ENCODE measurements around the gene CDH23. TPM values are rescaled to one million over a fixed set of nuclear protein-coding genes. Genes with fewer than 3 reads are reported as not detected.

Gene CDH23
- total and polyA plus RNA-seq, 2 of the 8 experiments (the other 6 are each of a cell fraction or from before 2014, with no cell fraction given): 1.9 to 4.9 TPM

- H2BK120ac ChIP-seq (replicated peaks; ENCODE audit: low read depth, low read length): no peak overlapping the region
- no peak overlapping the region for H3K4me3 ChIP-seq (ENCODE audit: extremely low read depth in 1 of 4, insufficient read depth in 2 of 4, low read depth in 3 of 4, low read length in 4 of 4)
- no peak overlapping the region for H2AK5ac ChIP-seq (ENCODE audit: low read depth, low read length)
- no peak overlapping the region for H2AFZ ChIP-seq (ENCODE audit: low read length)
- H4K91ac ChIP-seq (replicated peaks; ENCODE audit: insufficient read length, low read length): no peak overlapping the region
- no peaks in the 10 kb centered on the region for H3K23me2 ChIP-seq (ENCODE audit: low read depth, low read length)
- no peaks in the 10 kb centered on the region for H3K9me3 ChIP-seq (ENCODE audit: insufficient read depth in 2 of 2, low read depth in 1 of 2, low read length in 1 of 2)
- 94% methylated on average over 2 of the region's 2 CpGs; no CpG with 5 or more reads in 1 of the 2 experiments for WGBS, 2 experiments (ENCODE audit: extremely low coverage in 1 of 2, insufficient coverage in 1 of 2, insufficient read length in 1 of 2, insufficient replicate concordance in 2 of 2, low coverage in 1 of 2, low lambda C conversion rate in 2 of 2, missing lambda C conversion rate in 1 of 2)
- no peak overlapping the region for H2BK20ac ChIP-seq (ENCODE audit: low read length)
- H3K36me3 ChIP-seq (ENCODE audit: control insufficient read depth in 2 of 4, insufficient read depth in 4 of 4, low read length in 3 of 4): no peaks in the 10 kb centered on the region
- H3K79me1 ChIP-seq (ENCODE audit: low read depth, low read length): no peaks in the 10 kb centered on the region
- H3K4me2 ChIP-seq (ENCODE audit: insufficient read depth in 1 of 2, low read depth in 2 of 2, low read length in 2 of 2): no peak overlapping the region
- no peak overlapping the region for H2BK12ac ChIP-seq (ENCODE audit: low read depth, low read length)
- no peak overlapping the region for H4K8ac ChIP-seq (ENCODE audit: extremely low read depth, insufficient read depth, low read length)
- H3K14ac ChIP-seq (ENCODE audit: insufficient read length): no peak overlapping the region
- H4K20me1 ChIP-seq (replicated peaks in 1 of 2; ENCODE audit: control insufficient read depth in 1 of 2, insufficient read depth in 2 of 2, low read length in 2 of 2): no peaks in the 10 kb centered on the region
- H3K27ac ChIP-seq (ENCODE audit: low read depth, low read length): no peak overlapping the region
- peaks cover 0 to 6% (median 0%) of the 10 kb centered on the region in 4 experiments; a peak in 3 of 7 replicates for H3K4me1 ChIP-seq (replicated peaks in 1 of 4; ENCODE audit: control insufficient read depth in 3 of 4, insufficient read depth in 4 of 4, low read length in 3 of 4)
- no peak overlapping the region for H2BK15ac ChIP-seq (ENCODE audit: low read length)
- H3K23ac ChIP-seq (ENCODE audit: insufficient read length): no peak overlapping the region
- POLR2A ChIA-PET (ENCODE audit: partially characterized antibody): no interaction called here
- no peak overlapping the region for H3K56ac ChIP-seq (replicated peaks; ENCODE audit: insufficient read length, low read depth, low read length)
- H2BK5ac ChIP-seq (ENCODE audit: low read depth, low read length): no peak overlapping the region
- no peak for TF ChIP-seq SP2 (IDR thresholded peaks at IDR 0.05; ENCODE audit: low read length)
- TF ChIP-seq RNF2 (IDR thresholded peaks at IDR 0.05; ENCODE audit: borderline replicate concordance, low read depth, low read length, missing control alignments, poor library complexity, severe bottlenecking): no peak
- TF ChIP-seq POLR2AphosphoS5 (IDR thresholded peaks at IDR 0.05; ENCODE audit: low read depth, low read length): no peak
- peaks cover 0 to 3% (median 0%) of the 10 kb centered on the region in 4 experiments; a peak in 1 of 7 replicates for H3K27me3 ChIP-seq (replicated peaks in 1 of 4; ENCODE audit: control insufficient read depth in 3 of 4, extremely low read depth in 1 of 4, insufficient read depth in 3 of 4, low read length in 3 of 4)
- no peak overlapping the region for H3K18ac ChIP-seq (ENCODE audit: extremely low read depth, low read length)
- H3K9ac ChIP-seq (replicated peaks in 1 of 4; ENCODE audit: extremely low read depth in 1 of 4, low read depth in 3 of 4, low read length in 3 of 4): no peak overlapping the region
- no peak for FAIRE-seq
- no peaks in the 10 kb centered on the region for H3K79me2 ChIP-seq (ENCODE audit: control insufficient read depth in 1 of 2, insufficient read depth in 2 of 2, low read length in 2 of 2)
- no peak overlapping the region for H4K5ac ChIP-seq (ENCODE audit: insufficient read length, low read depth, low read length)
- CTCF ChIA-PET (ENCODE audit: partially characterized antibody): interaction anchor here (1.3 to 3.6 kb wide), 7 partner anchors 14 to 395 kb away, joined by 3 to 16 read pairs (median 5); partner anchors contain the start of gene SLC29A3
- no peak for DNase-seq (ENCODE audit: low read depth in 1 of 2, low spot score in 2 of 2)
- H3K4ac ChIP-seq (replicated peaks; ENCODE audit: insufficient read length, low read depth, low read length): no peak overlapping the region
These were observed 313.8 kb downstream of the CDH23 start for GRCh38 chr10:71710519-71710918.
